Gastrocnemius medialis (tissue), 4 donors: ENCODE data around the gene FOCAD. TPM values are rescaled to one million over a fixed set of nuclear protein-coding genes. Genes with fewer than 3 reads are reported as not detected.

Experiments
- ATAC-seq, 2 donors: fragments of 150-250 bp; one replicate each; pipeline ENCODE4 v1.9.1; 2016
- DNase-seq, 2 donors: peaks; one replicate each; pipeline ENCODE4 v3.0.0-alpha.2; 2019
- H3K27ac ChIP-seq, 4 donors: fragments of 200-600 bp; sonication (generic); 1 replicate in 1 of 4; 2 replicates in 3 of 4; pipeline ENCODE4 v1.5.1; 2016 to 2018; ENCODE audit warnings: mild to moderate bottlenecking in 2 of 4, moderate library complexity in 1 of 4
- H3K27me3 ChIP-seq, 3 donors: fragments of 200-600 bp; sonication (generic) in 2 of 3; 1 replicate in 1 of 3; 2 replicates in 2 of 3; pipeline versions ENCODE4 v1.5.1 to v1.6.0; 2016 to 2019; ENCODE audit warnings: mild to moderate bottlenecking in 1 of 3, moderate library complexity in 1 of 3
- H3K36me3 ChIP-seq, 2 donors: fragments of 200-600 bp; sonication (generic) in 1 of 2; one replicate each; pipeline ENCODE4 v1.5.1; 2017 to 2018
- H3K4me1 ChIP-seq, 2 donors: fragments of 200-600 bp; sonication (generic) in 1 of 2; one replicate each; pipeline ENCODE4 v1.5.1; 2016 to 2017; ENCODE audit warnings: mild to moderate bottlenecking in 2 of 2
- H3K4me3 ChIP-seq, 4 donors: fragments of 200-600 bp; sonication (generic) in 3 of 4; 1 replicate in 1 of 4; 2 replicates in 3 of 4; pipeline ENCODE4 v1.5.1; 2016 to 2019; ENCODE audit warnings: mild to moderate bottlenecking in 2 of 4
- H3K9me3 ChIP-seq, 3 donors: fragments of 200-600 bp; sonication (generic) in 2 of 3; 1 replicate in 1 of 3; 2 replicates in 2 of 3; pipeline ENCODE4 v1.5.1; 2016 to 2019
- POLR2A ChIP-seq, 2 donors: fragments of 450-650 bp; IDR thresholded peaks; one replicate each; pipeline ENCODE4 v1.6.1; 2017; ENCODE audit warnings: antibody characterized with exemption in 2 of 2, mild to moderate bottlenecking in 2 of 2, moderate library complexity in 2 of 2
- in situ Hi-C, 4 donors: fragments of 200-750 bp; cut with MboI; loops; one replicate each; pipeline versions ENCODE4 v1.15.0 to v1.8.0; 2017; ENCODE audit warnings: low sequenced_read_pairs in 4 of 4
- intact Hi-C: fragments of 100-400 bp; cut with DNase I; formaldehyde crosslinking; loops from one replicate; pipeline ENCODE4 v1.15.1; 2023; ENCODE audit warnings: low total_unique reads
- total RNA-seq, 4 donors: library from RNA; depleted of rRNA; stranded (reverse); fragments of >200 nt; gene quantifications; one replicate each; pipeline versions ENCODE4 v1.1.0 to v1.2.3, GENCODE V29; 2016
- TF ChIP-seq, protein P1 (sequence below), 5 experiments: fragments of 450-650 bp in 3 of 5; fragments of 200-600 bp in 2 of 5; sonication (generic) in 2 of 5; IDR thresholded peaks in 4 of 5; conservative IDR thresholded peaks in 1 of 5; 1 replicate in 4 of 5; 2 replicates in 1 of 5; pipeline ENCODE4 v1.5.1; 2016 to 2019; ENCODE audit warnings: antibody characterized with exemption in 5 of 5, mild to moderate bottlenecking in 3 of 5, moderate library complexity in 3 of 5

The FOCAD gene
- total RNA-seq, 4 donors from 2014 or later: 19.5 to 36.0 (median 28.6) TPM

DNA sequence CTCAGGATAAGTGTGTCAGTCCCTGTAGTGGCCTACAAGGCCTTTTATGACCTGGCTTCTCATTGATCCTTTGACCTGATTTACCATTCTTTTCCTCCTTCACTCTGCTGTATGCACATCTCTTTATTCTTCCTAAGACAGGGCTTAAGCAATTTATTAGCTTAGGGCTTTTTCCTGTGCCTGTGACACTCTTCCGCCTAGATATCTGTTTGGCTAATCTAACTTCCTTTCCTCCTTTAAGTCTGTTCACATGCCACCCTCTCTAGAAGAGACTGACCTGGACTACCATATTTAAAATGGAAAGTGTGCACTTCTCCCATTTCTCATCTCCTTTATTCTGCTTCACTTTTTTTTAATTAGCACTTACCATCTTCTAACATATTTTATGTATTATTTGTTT lies 29.1 kb downstream of the FOCAD start:
- H3K4me1 ChIP-seq: peaks cover 7 to 20% of the 10 kb centered on the region in 2 donors
- peaks cover 0 to 12% of the 10 kb centered on the region in 2 donors for H3K36me3 ChIP-seq
- intact Hi-C loops (no loop called here), in situ Hi-C loops (no loop called here)
- no peak for ATAC-seq
- H3K27me3 ChIP-seq: no peaks in the 10 kb centered on the region
- no peak overlapping the region for H3K27ac ChIP-seq
- no peak for DNase-seq
- no peaks in the 10 kb centered on the region for H3K9me3 ChIP-seq
- H3K4me3 ChIP-seq: no peak overlapping the region
- no peak for TF ChIP-seq POLR2A (IDR thresholded peaks at IDR 0.05)
- TF ChIP-seq, protein P1, sequence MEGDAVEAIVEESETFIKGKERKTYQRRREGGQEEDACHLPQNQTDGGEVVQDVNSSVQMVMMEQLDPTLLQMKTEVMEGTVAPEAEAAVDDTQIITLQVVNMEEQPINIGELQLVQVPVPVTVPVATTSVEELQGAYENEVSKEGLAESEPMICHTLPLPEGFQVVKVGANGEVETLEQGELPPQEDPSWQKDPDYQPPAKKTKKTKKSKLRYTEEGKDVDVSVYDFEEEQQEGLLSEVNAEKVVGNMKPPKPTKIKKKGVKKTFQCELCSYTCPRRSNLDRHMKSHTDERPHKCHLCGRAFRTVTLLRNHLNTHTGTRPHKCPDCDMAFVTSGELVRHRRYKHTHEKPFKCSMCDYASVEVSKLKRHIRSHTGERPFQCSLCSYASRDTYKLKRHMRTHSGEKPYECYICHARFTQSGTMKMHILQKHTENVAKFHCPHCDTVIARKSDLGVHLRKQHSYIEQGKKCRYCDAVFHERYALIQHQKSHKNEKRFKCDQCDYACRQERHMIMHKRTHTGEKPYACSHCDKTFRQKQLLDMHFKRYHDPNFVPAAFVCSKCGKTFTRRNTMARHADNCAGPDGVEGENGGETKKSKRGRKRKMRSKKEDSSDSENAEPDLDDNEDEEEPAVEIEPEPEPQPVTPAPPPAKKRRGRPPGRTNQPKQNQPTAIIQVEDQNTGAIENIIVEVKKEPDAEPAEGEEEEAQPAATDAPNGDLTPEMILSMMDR (IDR thresholded peaks at IDR 0.05 in 4 of 5, conservative IDR thresholded peaks at IDR 0.05 in 1 of 5): no peak

DNA sequence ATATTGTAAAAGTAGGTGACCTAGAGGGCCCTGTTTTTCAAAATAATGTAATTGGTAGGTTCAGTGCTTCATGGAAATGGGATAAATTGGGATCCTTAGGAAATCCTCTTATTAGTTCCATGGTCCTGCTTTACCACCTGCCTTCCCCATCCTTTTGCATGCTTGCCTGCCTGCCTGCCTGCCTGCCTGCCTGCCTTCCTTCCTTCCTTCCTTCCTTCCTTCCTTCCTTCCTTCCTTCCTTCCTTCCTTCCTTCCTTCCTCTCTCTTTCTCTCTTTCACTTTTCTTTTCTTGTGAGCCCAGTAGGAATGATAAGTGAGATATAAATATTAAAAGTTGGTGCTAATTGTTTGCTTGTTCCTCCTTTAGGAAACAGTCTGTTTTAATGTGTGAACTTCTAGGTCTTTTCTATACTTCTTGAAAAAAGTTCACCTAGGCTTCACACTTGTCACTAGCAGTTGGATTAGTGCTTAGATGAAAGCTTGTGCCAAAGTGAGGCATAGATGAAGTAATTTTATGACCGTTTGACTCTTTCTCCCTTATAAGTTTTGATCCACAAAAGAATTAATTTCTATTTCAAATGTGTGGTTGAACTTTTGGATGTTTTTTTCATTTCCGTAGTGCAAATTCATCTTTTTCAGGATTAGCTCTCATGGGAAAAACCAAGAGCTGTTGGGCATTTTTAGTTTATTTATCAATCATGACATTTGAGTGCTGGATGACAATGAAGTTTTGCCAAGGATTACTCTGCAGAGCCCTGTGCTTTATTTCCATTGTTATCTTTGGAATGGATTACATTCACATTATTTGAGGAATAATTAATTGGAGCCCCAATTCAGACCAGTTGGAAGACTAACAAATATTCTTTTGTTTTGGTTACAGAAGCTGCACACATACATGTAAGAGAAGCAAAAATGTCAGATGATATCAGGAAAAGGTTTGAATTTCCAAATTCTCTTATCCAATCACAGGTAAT lies 30.7 kb downstream of the FOCAD start:
- no peak for ATAC-seq
- peaks cover 0 to 12% of the 10 kb centered on the region in 2 donors for H3K36me3 ChIP-seq
- no peak overlapping the region for H3K27ac ChIP-seq
- no peak overlapping the region for H3K4me3 ChIP-seq
- peaks cover 3 to 9% of the 10 kb centered on the region in 2 donors for H3K4me1 ChIP-seq
- no peaks in the 10 kb centered on the region for H3K27me3 ChIP-seq
- intact Hi-C loops (no loop called here), in situ Hi-C loops (no loop called here)
- H3K9me3 ChIP-seq: no peaks in the 10 kb centered on the region
- DNase-seq: no peak
- TF ChIP-seq, protein P1 (IDR thresholded peaks at IDR 0.05 in 4 of 5, conservative IDR thresholded peaks at IDR 0.05 in 1 of 5): no peak
- TF ChIP-seq POLR2A (IDR thresholded peaks at IDR 0.05): no peak

DNA sequence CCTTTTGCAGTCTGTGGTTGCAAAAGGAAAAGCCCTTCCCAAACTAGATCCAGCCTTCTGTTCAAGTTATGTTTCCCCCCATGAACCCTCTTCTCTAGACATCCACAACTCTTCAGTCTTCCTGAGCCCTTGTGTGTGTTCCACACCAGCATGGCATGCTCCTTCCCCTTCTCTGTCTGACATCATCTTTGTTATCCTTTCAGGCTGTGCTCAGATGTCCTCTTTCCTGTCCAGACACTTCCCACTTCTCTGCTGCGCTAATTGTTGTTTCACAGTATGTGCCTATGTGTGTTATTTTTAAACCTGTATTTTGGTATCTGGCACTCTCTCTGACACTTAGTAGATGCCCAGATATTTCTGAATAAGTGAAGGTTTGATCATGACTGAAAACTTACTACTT lies 38.2 kb downstream of the FOCAD start:
- H3K9me3 ChIP-seq: no peaks in the 10 kb centered on the region
- H3K4me1 ChIP-seq: peaks cover 3 to 5% of the 10 kb centered on the region in 2 donors
- in situ Hi-C loops (no loop called here), intact Hi-C loops (no loop called here)
- H3K27ac ChIP-seq: no peak overlapping the region
- H3K27me3 ChIP-seq: no peaks in the 10 kb centered on the region
- H3K36me3 ChIP-seq: peaks cover 0 to 7% of the 10 kb centered on the region in 2 donors
- no peak for ATAC-seq
- no peak for DNase-seq
- H3K4me3 ChIP-seq: no peak overlapping the region
- no peak for TF ChIP-seq POLR2A (IDR thresholded peaks at IDR 0.05)
- TF ChIP-seq, protein P1 (IDR thresholded peaks at IDR 0.05 in 4 of 5, conservative IDR thresholded peaks at IDR 0.05 in 1 of 5): no peak

DNA sequence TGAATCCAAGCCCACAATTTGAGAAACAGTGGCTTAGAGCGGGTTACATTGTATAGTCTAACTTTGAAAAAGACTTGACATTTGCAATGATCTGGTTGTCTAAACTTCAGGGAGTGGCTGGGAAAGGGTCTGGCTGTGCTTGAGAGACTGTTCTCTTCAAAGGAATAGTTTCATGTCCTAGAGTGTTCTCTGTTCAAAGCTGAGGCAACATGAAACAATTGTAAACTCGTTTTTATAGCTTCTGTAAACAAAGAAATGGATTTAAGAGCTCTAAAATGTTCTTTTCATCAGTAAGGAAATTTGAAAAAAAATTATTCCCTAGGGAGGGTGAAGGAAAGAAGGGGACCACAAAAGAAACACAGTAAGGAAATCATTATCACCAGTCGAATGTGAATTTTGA lies 41.6 kb downstream of the FOCAD start:
- no peak for DNase-seq
- peaks cover 0 to 5% of the 10 kb centered on the region in 2 donors for H3K36me3 ChIP-seq
- no peak for ATAC-seq
- in situ Hi-C loops: no loop called here
- intact Hi-C loops: no loop called here
- no peaks in the 10 kb centered on the region for H3K9me3 ChIP-seq
- no peak overlapping the region for H3K4me3 ChIP-seq
- H3K27ac ChIP-seq: no peak overlapping the region
- no peak for TF ChIP-seq POLR2A (IDR thresholded peaks at IDR 0.05)
- TF ChIP-seq, protein P1 (IDR thresholded peaks at IDR 0.05 in 4 of 5, conservative IDR thresholded peaks at IDR 0.05 in 1 of 5): no peak
- peaks cover 3 to 5% of the 10 kb centered on the region in 2 donors for H3K4me1 ChIP-seq
- no peaks in the 10 kb centered on the region for H3K27me3 ChIP-seq
